Skeletal muscle satellite cell (primary cell): ENCODE results near the gene CBX2.
A peak's percentile ranks its signal among the peaks of the same experiment; 100 is the strongest.
"Not testable (repeated sequence)": the region's sequence is repeated elsewhere in the genome, so short reads cannot be mapped to it uniquely, and the experiment has no call there.

Source experiments
- H3K27me3 ChIP-seq: 2 replicates; pipeline ENCODE4 v1.7.0; 2013; ENCODE audit warnings: low read length; ENCODE audit not compliant: control insufficient read depth, insufficient read depth
- H3K36me3 ChIP-seq: 2 replicates; pipeline ENCODE4 v1.7.0; 2013; ENCODE audit warnings: mild to moderate bottlenecking, control low read depth, low read length; ENCODE audit not compliant: insufficient read depth
- H3K4me1 ChIP-seq: 2 replicates; pipeline ENCODE4 v1.7.0; 2013; ENCODE audit warnings: low read length; ENCODE audit not compliant: control insufficient read depth, insufficient read depth
- H3K4me2 ChIP-seq: 2 replicates; pipeline ENCODE4 v1.7.0; 2013; ENCODE audit warnings: mild to moderate bottlenecking, low read length
- H3K4me3 ChIP-seq: 2 replicates; pipeline ENCODE4 v1.7.0; 2013; ENCODE audit warnings: low read length
- H3K9ac ChIP-seq: 2 replicates; pipeline ENCODE4 v1.7.0; 2013; ENCODE audit warnings: mild to moderate bottlenecking, low read depth, low read length, moderate library complexity
- H3K9me3 ChIP-seq: replicated peaks from 2 replicates; pipeline ENCODE4 v1.7.0; 2013; ENCODE audit warnings: mild to moderate bottlenecking, control low read depth, low read length

CBX2 gene

GRCh38 chr17:79745641-79746105 lies 32.3 kb upstream of the CBX2 start:
- H3K9ac ChIP-seq = no peak overlapping the region
- no peak overlapping the region for H3K4me3 ChIP-seq
- no peak overlapping the region for H3K4me2 ChIP-seq
- no peaks in the 10 kb centered on the region for H3K9me3 ChIP-seq
- peaks cover 8% of the 10 kb centered on the region for H3K4me1 ChIP-seq
- H3K36me3 ChIP-seq = no peaks in the 10 kb centered on the region
- peaks cover 63% of the 10 kb centered on the region for H3K27me3 ChIP-seq

GRCh38 chr17:79746889-79747507 lies 30.9 kb upstream of the CBX2 start:
- peaks cover 70% of the 10 kb centered on the region for H3K27me3 ChIP-seq

GRCh38 chr17:79747508-79748294 lies 30.2 kb upstream of the CBX2 start:
- Histone ChIP-seq H3K27me3 (peaks cover 66% of the 10 kb centered on the region), H3K9ac (no peak overlapping the region), H3K36me3 (no peaks in the 10 kb centered on the region), H3K4me2 (no peak overlapping the region), H3K9me3 (no peaks in the 10 kb centered on the region), H3K4me1 (peaks cover 5% of the 10 kb centered on the region), H3K4me3 (no peak overlapping the region)

More at GRCh38 chr17:79746889-79747507, 30.9 kb upstream of the CBX2 start:
- Histone ChIP-seq H3K4me1 (peaks cover 5% of the 10 kb centered on the region), H3K36me3 (no peaks in the 10 kb centered on the region), H3K4me2 (no peak overlapping the region), H3K4me3 (no peak overlapping the region), H3K9me3 (no peaks in the 10 kb centered on the region), H3K9ac (no peak overlapping the region)

- no peaks in the 10 kb centered on the region for H3K36me3 ChIP-seq
- H3K4me2 ChIP-seq = no peak overlapping the region
- no peak overlapping the region for H3K4me3 ChIP-seq
- H3K4me1 ChIP-seq = peaks cover 5% of the 10 kb centered on the region
- H3K27me3 ChIP-seq = peaks cover 62% of the 10 kb centered on the region
- no peak overlapping the region for H3K9ac ChIP-seq
- no peaks in the 10 kb centered on the region for H3K9me3 ChIP-seq
Measured at GRCh38 chr17:79748295-79749099, 29.5 kb upstream of the CBX2 start.

- no peaks in the 10 kb centered on the region for H3K9me3 ChIP-seq
- peak overlapping the region; percentile 39 for H3K4me2 ChIP-seq
- peaks cover 61% of the 10 kb centered on the region for H3K27me3 ChIP-seq
- peaks cover 5% of the 10 kb centered on the region for H3K4me1 ChIP-seq
- H3K9ac ChIP-seq = no peak overlapping the region
- no peak overlapping the region for H3K4me3 ChIP-seq
- H3K36me3 ChIP-seq = no peaks in the 10 kb centered on the region
Measured at GRCh38 chr17:79749156-79749815, 28.7 kb upstream of the CBX2 start.

GRCh38 chr17:79749958-79750357 lies 28.0 kb upstream of the CBX2 start:
- Histone ChIP-seq H3K4me3 (no peak overlapping the region), H3K36me3 (no peaks in the 10 kb centered on the region), H3K9me3 (no peaks in the 10 kb centered on the region), H3K27me3 (peaks cover 66% of the 10 kb centered on the region), H3K4me1 (peaks cover 5% of the 10 kb centered on the region), H3K4me2 (peak overlapping the region; percentile 39), H3K9ac (no peak overlapping the region)

- Histone ChIP-seq H3K36me3 (no peaks in the 10 kb centered on the region), H3K9ac (no peak overlapping the region), H3K9me3 (no peaks in the 10 kb centered on the region), H3K4me2 (no peak overlapping the region), H3K4me1 (peaks cover 5% of the 10 kb centered on the region), H3K27me3 (peaks cover 61% of the 10 kb centered on the region), H3K4me3 (no peak overlapping the region)
Measured at GRCh38 chr17:79750650-79751545, 27.1 kb upstream of the CBX2 start.

- Histone ChIP-seq H3K4me2 (no peak overlapping the region), H3K27me3 (peaks cover 57% of the 10 kb centered on the region), H3K9me3 (no peaks in the 10 kb centered on the region), H3K4me1 (peaks cover 5% of the 10 kb centered on the region), H3K36me3 (no peaks in the 10 kb centered on the region), H3K9ac (no peak overlapping the region), H3K4me3 (no peak overlapping the region)
Measured at GRCh38 chr17:79752175-79752574, 25.8 kb upstream of the CBX2 start.

GRCh38 chr17:79754370-79754769 lies 23.6 kb upstream of the CBX2 start:
- Histone ChIP-seq H3K4me1 (peaks cover 5% of the 10 kb centered on the region), H3K4me2 (no peak overlapping the region), H3K4me3 (no peak overlapping the region), H3K9me3 (no peaks in the 10 kb centered on the region), H3K27me3 (peaks cover 50% of the 10 kb centered on the region), H3K9ac (no peak overlapping the region), H3K36me3 (no peaks in the 10 kb centered on the region)

- H3K4me3 ChIP-seq, H3K4me2 ChIP-seq: not testable (repeated sequence)
- H3K27me3 ChIP-seq = peaks cover 47% of the 10 kb centered on the region
Measured at GRCh38 chr17:79754903-79755302, 23.0 kb upstream of the CBX2 start.

More at GRCh38 chr17:79754903-79755302, 23.0 kb upstream of the CBX2 start:
- H3K9me3 ChIP-seq, H3K4me1 ChIP-seq, H3K9ac ChIP-seq, H3K36me3 ChIP-seq: not testable (repeated sequence)
